Stimulated activated CD8-positive, alpha-beta memory T cell treated with anti-CD3 and anti-CD28 coated beads, Interleukin-2, amount 100 ng/mL, for 48 hours (primary cell): ENCODE results near the gene C4B.
"Not testable (repeated sequence)": the region's sequence is repeated elsewhere in the genome, so short reads cannot be mapped to it uniquely, and the experiment has no call there.

Source experiments
- DNase-seq, 2 donors: peaks; one replicate each; pipeline ENCODE4 v3.0.0-alpha.2; 2020; ENCODE audit warnings: low read depth in 2 of 2

Gene C4B

GRCh38 chr6:32050562-32050961, 36.0 kb downstream of the C4B start:
- DNase-seq = no peak

GRCh38 chr6:32052626-32053025, 38.0 kb downstream of the C4B start:
- not testable (repeated sequence) for DNase-seq

GRCh38 chr6:32053314-32053713, 38.7 kb downstream of the C4B start:
- DNase-seq = not testable (repeated sequence)

GRCh38 chr6:32055756-32056155, 41.2 kb downstream of the C4B start:
- DNase-seq = not testable (repeated sequence)

GRCh38 chr6:32056254-32056653, 41.7 kb downstream of the C4B start:
- no peak for DNase-seq

GRCh38 chr6:32057966-32058365, 43.4 kb downstream of the C4B start:
- DNase-seq = no peak

DNA sequence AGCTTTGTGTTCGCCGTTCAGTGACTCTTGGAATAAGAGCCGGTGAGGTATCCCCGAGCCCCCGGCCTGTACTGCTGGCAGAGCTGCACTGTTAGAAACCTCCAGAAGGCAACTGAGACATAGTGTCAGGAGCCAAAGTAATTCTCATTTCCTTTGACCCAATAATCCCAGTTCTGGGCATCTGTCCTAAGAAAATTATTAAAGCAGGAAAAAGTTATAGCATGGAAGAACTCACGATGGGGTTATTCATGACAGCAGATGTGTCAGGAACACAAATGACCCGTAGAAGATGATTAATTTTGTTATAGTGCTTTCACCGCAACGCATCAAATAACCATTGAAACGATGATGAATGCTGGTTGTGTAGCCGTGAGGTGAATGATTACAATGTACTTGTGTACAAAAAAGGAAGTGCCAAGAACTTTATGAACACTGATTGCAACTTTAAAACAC, 43.9 kb downstream of the C4B start:
- DNase-seq = no peak

DNA sequence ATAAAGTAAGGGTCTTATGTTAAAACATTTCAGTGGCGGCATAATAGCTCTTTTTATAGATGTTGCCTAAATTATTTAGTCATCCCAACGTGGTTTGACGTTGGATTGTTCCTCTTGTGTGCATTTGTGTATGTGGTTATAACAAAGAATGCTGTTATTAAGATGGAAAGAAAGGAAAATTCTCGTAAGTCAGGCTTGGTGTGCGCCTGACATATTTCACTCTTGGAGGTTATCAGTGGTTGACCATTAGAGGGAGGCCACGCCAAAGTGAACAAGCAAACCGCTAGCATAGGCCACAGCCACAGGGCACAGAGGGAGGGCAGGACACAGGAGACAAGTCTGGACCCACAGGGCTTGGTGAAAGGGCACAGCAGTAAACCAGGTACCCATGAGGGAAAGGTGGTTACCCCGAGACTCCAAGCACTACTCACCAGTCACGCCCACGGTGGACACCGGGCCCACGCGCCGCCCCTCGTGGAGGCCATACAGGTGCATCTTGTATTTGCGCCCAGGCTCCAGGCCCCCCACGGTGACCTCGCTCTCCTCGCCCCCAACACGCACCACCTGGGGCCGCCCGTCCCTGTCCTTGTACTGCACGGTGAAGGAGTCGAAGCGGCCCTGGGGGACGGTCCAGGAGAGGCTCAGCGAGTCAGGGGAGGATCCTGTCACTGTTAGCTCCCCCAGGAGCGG, 46.5 kb downstream of the C4B start:
- no peak for DNase-seq

DNA sequence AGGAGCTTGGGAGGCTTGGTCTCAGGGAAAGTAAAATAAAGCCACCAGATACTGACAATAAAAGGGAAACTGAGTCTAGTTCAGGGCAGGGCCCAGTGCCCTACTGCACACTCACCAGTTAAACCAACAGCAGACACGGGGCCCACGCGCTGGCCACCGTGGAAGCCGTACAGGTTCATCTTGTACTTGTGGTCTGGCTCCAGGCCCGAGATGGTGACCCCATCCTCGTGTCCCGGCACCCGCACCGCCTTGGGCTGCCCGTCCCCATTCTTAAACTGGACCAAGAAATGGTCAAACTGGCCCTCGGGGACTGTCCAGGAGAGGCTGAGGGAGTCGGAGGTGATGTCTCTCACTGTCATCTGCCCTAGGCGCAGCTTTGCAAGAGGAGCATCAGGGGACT, 50.1 kb downstream of the C4B start:
- no peak for DNase-seq

DNA sequence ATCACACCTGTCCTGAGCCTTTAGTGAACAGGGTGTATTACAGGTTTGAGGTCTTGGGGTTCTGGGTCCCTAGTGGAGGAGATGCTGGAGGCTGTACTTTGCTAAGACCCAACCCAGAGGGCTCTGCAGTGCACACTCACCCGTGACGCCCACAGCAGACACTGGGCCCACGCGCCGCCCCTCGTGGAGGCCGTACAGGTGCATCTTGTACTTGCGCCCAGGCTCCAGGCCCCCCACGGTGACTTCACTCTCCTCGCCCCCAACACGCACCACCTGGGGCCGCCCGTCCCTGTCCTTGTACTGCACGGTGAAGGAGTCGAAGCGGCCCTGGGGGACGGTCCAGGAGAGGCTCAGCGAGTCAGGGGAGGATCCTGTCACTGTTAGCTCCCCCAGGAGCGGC, 52.9 kb downstream of the C4B start:
- not testable (repeated sequence) for DNase-seq

- not testable (repeated sequence) for DNase-seq
Observed at GRCh38 chr6:32068315-32068714, 53.7 kb downstream of the C4B start.

GRCh38 chr6:32068867-32069266, 54.3 kb downstream of the C4B start:
- no peak for DNase-seq

GRCh38 chr6:32069460-32069859, 54.9 kb downstream of the C4B start:
- DNase-seq = no peak

DNA sequence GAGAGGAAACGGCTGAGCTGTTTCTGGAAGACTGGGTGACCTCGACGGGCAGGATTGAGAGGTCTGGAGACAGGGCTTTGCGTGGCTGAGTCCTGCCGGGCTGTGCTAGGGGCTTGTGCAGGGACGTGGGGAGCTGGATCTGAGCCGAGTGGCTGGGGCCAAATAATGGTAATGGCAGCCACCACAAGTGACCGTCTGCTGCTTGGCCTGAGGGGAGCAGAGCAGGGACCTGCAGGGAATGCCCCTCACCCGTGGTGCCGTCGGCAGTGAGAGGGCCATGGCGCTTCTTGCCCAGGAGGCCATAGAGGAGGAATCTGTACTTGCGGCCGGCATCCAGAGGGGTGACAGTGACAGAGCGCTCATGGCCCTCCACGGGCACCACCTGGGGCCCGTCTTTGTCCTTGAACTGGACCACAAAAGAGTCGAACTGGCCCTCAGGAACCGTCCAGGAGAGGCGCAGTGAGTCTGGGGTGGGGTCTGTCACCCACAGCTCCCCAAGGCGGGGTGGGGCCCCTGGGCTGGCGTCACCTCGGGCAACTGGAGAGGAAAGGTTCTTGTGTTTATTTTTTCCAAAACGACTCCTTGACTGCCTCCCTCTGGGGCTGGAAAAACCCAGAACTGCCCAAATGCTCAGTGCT, 55.4 kb downstream of the C4B start:
- DNase-seq = no peak

- no peak for DNase-seq
Observed at GRCh38 chr6:32070814-32071543, 56.4 kb downstream of the C4B start.

DNA sequence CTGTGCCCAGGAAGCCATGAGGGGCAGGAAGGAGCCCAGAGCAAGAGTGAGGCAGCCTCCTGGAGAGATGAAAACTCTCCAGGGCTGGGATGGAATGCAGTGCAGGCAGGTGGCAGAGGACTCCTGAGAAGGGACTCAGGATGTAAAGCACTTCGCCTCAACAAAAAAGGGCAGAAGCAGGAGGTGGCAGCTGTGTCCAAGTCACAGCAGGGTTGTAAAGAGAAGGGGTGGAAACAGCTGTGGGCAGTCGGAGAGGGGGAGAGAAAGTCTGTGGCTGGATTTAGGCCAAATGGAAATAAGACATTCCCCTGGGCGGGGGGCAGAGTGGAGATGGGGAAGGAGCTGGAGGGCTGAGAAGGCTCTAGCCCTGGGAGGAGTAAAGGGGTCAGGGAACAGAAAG, 58.5 kb downstream of the C4B start:
- DNase-seq = no peak

DNA sequence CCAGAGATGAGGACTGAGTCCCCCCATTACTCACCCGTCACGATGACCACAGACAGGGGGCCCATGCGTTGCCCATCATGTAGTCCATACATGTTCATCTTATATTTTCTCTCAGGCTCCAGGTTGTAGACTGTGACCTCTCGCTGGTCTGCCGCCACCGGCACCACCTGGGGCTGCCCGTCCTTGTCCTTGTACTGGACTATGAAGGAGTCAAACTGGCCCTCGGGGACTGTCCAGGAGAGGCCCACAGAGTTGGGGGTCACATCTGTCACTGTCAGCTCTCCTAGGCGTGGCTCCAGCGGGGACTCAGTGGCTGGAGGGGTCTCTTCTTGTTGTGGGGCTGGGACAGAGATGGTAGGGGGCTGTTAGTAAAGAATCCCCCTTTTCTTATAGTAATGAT, 59.0 kb downstream of the C4B start:
- no peak for DNase-seq

- no peak for DNase-seq
Observed at GRCh38 chr6:32074996-32075532, 60.5 kb downstream of the C4B start.

- no peak for DNase-seq
Observed at GRCh38 chr6:32075781-32076180, 61.2 kb downstream of the C4B start.

DNA sequence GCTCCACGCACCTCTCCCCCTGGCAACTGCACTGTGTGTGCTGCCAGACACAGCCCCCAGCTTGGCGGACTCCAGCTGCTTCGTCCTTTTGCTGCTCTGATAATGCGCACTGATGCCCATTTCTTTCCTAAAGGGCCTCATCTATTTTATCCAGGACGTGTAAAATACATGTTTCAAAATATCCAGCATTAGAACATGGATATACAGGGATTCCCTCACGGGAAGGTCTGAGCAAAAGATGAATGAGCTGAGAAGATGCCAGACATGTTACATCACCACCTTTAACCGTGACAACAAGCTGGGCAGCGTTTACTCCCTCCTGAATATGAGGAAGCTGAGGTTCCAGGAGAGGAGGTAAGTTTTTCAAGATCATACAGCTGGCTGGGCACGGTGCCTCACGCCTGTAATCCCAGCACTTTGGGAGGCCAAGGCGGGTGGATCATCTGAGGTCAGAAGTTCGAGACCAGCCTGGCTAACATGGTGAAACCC, 61.8 kb downstream of the C4B start:
- no peak for DNase-seq

DNA sequence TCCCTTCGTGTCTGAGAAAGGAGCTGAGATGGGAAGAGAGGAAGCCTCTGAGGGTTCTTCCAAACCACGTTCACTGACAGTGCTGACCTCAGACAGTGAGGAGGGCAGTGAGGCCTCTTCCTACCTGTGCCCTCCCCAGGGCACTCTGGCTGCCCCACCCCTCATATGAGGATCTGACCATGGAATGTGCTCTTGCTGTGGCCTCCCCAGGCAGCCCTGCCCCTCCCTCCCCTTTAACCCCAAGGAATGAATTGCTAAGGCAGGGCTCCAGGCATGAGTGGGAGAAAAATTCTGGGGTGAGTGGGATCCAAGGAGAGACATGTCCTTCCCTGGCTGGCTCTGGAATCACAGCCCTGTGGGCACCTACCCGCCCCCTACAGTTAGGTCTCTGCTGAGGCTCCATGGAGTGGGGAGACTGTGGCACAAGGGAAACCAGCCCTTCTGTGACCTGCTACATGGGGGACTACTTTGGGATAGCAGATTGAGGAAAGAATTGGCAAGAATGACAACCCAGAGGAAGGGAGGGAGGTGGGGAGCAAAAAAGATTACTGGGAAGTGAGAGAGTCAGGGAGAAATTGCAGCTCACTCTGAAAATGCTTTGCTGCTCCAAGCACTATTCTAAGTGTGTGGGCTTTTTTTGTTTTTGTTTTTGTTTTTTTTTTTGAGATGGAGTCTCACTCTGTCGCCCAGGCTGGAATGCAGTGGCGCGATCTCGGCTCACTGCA, 65.1 kb downstream of the C4B start:
- no peak for DNase-seq
